HepG2 (cell line): ENCODE measurements around the gene IFRD1. TPM values are rescaled to one million over a fixed set of nuclear protein-coding genes. Genes with fewer than 3 reads are reported as not detected.
A peak's percentile ranks its signal among the peaks of the same experiment; 100 is the strongest.

Experiments
- HDAC1 ChIP-seq: sonication (generic); formaldehyde crosslinking; IDR thresholded peaks from 2 replicates; pipeline ENCODE4 v1.5.1; 2020; ENCODE audit warnings: mild to moderate bottlenecking, missing genetic modification reagents
- IRF2 ChIP-seq: IDR thresholded peaks from 2 replicates; pipeline ENCODE4 v1.6.1; 2018; ENCODE audit warnings: missing genetic modification reagents, missing compliant biosample characterization
- ISL2 ChIP-seq: sonication (generic); formaldehyde crosslinking; IDR thresholded peaks from 2 replicates; pipeline ENCODE4 v1.5.0; 2020; ENCODE audit warnings: missing genetic modification reagents
- PITX1 ChIP-seq: sonication (generic); formaldehyde crosslinking; IDR thresholded peaks from 2 replicates; pipeline ENCODE4 v1.5.1; 2020; ENCODE audit warnings: mild to moderate bottlenecking, missing genetic modification reagents
- RBM39 ChIP-seq: fragments of 200-400 bp; formaldehyde crosslinking; IDR thresholded peaks from one replicate; pipeline ENCODE4 v1.6.1; 2018; ENCODE audit warnings: antibody characterized with exemption, mild to moderate bottlenecking, low read depth, low read length; ENCODE audit not compliant: poor library complexity, severe bottlenecking
- RXRB ChIP-seq: IDR thresholded peaks from 2 replicates; pipeline ENCODE4 v1.6.1; 2016; ENCODE audit warnings: borderline replicate concordance, missing genetic modification reagents, missing compliant biosample characterization
- polyA plus RNA-seq, 8 experiments: library from polyadenylated mRNA; depleted of rRNA in 3 of 8; stranded (reverse) in 7 of 8; unstranded in 1 of 8; fragments of >200 nt; fragmentation: Illumina TruSeq in 4 of 8; extraction: Trizol in 4 of 8; gene quantifications; 2 replicates each; pipeline versions ENCODE4 v1.2.1 to v1.2.3, GENCODE V29; 2011 to 2016; ENCODE audit warnings: low read depth in 4 of 8, missing spikeins in 1 of 8, mixed read lengths in 1 of 8; ENCODE audit not compliant: insufficient read depth in 1 of 8
- total RNA-seq, 5 experiments: library from RNA; depleted of rRNA; stranded (reverse); fragments of >200 nt; fragmentation: Illumina TruSeq; extraction: Trizol; gene quantifications; 2 replicates each; pipeline ENCODE4 v1.2.3, GENCODE V29; 2016; ENCODE audit warnings: low read depth in 1 of 5
- TF ChIP-seq, protein P1 (sequence below): IDR thresholded peaks from 2 replicates; pipeline ENCODE4 v1.6.1; 2018; ENCODE audit warnings: missing genetic modification reagents, mild to moderate bottlenecking, missing compliant biosample characterization
- TF ChIP-seq, protein P2 (sequence below), 2 experiments: sonication (generic) in 1 of 2; formaldehyde crosslinking in 1 of 2; IDR thresholded peaks; 2 replicates each; pipeline versions ENCODE4 v1.4.0 to v1.6.1; 2018 to 2020; ENCODE audit warnings: missing genetic modification reagents in 2 of 2, borderline replicate concordance in 1 of 2, low read depth in 1 of 2, mild to moderate bottlenecking in 1 of 2, missing biosample characterization in 1 of 2
- TF ChIP-seq, protein P3 (sequence below): sonication (generic); formaldehyde crosslinking; IDR thresholded peaks from 2 replicates; pipeline ENCODE4 v1.5.0; 2020; ENCODE audit warnings: mild to moderate bottlenecking, missing genetic modification reagents, moderate library complexity

Gene IFRD1
- total and polyA plus RNA-seq, 2 of the 13 experiments (the other 11 are each of a cell fraction or from before 2014, with no cell fraction given): 50.9 to 55.5 TPM

DNA sequence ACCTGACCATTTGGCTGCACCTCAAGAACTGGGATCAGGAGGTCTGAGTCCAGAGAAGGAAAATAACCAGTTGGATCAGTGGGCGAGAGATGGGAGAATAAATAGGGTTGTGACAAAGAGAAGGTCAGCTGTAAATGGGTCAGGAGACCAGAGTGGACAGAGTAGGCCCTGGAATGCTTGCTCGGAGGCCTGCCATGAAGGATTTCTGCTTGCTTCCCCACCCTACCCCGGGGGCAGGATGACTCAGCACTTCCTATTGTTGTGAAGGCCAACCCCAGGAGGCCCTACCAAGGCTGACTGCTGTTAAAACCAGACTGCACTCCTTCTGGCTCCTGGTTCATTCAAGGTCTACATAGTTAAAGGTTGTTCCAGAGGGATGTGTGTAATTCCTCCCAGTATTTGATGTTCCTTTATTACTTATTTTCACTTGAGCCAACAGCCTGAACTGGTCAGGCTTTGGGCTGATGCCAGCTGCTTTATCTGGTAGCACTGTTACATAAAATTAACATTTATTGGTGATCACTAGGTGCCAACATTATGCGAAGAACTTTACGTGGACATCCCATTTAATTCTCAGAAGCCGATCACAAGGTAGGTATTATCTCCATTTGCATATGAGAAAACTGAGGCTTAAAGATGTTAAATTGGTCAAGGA lies 27.3 kb upstream of the IFRD1 start (continued):
- TF ChIP-seq RBM39 (no peak), ISL2 (CRISPR knock-in tag) (0 out of 2 replicates have a peak, but pooled peaks have one; percentile 23), RXRB (CRISPR knock-in tag) (peak; percentile 85), PITX1 (CRISPR knock-in tag) (no peak), IRF2 (CRISPR knock-in tag) (peak; percentile 54; the same call in 1 of the 2 replicates), HDAC1 (CRISPR knock-in tag) (no peak)
- TF ChIP-seq, protein P1, sequence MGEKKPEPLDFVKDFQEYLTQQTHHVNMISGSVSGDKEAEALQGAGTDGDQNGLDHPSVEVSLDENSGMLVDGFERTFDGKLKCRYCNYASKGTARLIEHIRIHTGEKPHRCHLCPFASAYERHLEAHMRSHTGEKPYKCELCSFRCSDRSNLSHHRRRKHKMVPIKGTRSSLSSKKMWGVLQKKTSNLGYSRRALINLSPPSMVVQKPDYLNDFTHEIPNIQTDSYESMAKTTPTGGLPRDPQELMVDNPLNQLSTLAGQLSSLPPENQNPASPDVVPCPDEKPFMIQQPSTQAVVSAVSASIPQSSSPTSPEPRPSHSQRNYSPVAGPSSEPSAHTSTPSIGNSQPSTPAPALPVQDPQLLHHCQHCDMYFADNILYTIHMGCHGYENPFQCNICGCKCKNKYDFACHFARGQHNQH (CRISPR knock-in tag): peak; percentile 91; the same call in 1 of the 2 replicates
- TF ChIP-seq, protein P2, sequence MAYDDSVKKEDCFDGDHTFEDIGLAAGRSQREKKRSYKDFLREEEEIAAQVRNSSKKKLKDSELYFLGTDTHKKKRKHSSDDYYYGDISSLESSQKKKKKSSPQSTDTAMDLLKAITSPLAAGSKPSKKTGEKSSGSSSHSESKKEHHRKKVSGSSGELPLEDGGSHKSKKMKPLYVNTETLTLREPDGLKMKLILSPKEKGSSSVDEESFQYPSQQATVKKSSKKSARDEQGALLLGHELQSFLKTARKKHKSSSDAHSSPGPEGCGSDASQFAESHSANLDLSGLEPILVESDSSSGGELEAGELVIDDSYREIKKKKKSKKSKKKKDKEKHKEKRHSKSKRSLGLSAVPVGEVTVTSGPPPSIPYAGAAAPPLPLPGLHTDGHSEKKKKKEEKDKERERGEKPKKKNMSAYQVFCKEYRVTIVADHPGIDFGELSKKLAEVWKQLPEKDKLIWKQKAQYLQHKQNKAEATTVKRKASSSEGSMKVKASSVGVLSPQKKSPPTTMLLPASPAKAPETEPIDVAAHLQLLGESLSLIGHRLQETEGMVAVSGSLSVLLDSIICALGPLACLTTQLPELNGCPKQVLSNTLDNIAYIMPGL (CRISPR knock-in tag; IDR thresholded peaks at IDR 0.05; ENCODE audit: borderline replicate concordance in 1 of 2, low read depth in 1 of 2): peak; percentile 21 to 27; a peak in 1 of 4 replicates
- TF ChIP-seq, protein P3, sequence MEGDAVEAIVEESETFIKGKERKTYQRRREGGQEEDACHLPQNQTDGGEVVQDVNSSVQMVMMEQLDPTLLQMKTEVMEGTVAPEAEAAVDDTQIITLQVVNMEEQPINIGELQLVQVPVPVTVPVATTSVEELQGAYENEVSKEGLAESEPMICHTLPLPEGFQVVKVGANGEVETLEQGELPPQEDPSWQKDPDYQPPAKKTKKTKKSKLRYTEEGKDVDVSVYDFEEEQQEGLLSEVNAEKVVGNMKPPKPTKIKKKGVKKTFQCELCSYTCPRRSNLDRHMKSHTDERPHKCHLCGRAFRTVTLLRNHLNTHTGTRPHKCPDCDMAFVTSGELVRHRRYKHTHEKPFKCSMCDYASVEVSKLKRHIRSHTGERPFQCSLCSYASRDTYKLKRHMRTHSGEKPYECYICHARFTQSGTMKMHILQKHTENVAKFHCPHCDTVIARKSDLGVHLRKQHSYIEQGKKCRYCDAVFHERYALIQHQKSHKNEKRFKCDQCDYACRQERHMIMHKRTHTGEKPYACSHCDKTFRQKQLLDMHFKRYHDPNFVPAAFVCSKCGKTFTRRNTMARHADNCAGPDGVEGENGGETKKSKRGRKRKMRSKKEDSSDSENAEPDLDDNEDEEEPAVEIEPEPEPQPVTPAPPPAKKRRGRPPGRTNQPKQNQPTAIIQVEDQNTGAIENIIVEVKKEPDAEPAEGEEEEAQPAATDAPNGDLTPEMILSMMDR (CRISPR knock-in tag): no peak
